Cardiac fibroblast (primary cell): ENCODE data around the gene ZNF503.

Experiments
- DNase-seq, 2 donors: peaks; one replicate each; pipeline versions ENCODE4 v3.0.0 to v3.0.0-alpha.2; 2010; ENCODE audit warnings: low read depth in 2 of 2
- H3K4me3 ChIP-seq, 2 donors: replicated peaks in 1 of 2; 1 replicate in 1 of 2; 2 replicates in 1 of 2; pipeline ENCODE4 v1.5.1; 2011; ENCODE audit warnings: low read depth in 2 of 2, low read length in 2 of 2, mild to moderate bottlenecking in 2 of 2, moderate library complexity in 1 of 2
- TF ChIP-seq, protein P1 (sequence below): IDR thresholded peaks from one replicate; pipeline ENCODE4 v1.5.1; 2011; ENCODE audit warnings: low read depth, mild to moderate bottlenecking, low read length, inconsistent platforms

ZNF503 gene

DNA sequence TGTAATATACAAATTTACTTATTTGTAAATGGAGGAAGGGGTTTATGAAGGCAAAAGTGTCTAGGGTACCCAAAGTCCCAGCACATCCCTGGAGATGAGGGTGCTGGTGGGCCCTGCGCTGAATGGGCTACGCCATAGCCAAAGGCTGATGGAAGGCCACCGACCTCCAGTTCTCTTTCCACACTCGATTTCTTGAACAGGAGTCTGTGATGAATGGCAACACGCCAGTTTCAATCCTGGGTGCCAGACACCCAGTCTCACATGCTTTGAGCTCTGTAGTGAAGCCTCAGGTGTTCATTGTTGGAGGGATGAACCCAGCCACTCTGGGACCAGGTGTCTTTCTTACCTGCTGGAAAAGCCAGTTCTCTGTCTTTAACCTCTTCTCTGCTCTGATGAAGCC is 30.6 kb upstream of the ZNF503 start:
- H3K4me3 ChIP-seq = no peak overlapping the region
- no peak for DNase-seq
- TF ChIP-seq, protein P1, sequence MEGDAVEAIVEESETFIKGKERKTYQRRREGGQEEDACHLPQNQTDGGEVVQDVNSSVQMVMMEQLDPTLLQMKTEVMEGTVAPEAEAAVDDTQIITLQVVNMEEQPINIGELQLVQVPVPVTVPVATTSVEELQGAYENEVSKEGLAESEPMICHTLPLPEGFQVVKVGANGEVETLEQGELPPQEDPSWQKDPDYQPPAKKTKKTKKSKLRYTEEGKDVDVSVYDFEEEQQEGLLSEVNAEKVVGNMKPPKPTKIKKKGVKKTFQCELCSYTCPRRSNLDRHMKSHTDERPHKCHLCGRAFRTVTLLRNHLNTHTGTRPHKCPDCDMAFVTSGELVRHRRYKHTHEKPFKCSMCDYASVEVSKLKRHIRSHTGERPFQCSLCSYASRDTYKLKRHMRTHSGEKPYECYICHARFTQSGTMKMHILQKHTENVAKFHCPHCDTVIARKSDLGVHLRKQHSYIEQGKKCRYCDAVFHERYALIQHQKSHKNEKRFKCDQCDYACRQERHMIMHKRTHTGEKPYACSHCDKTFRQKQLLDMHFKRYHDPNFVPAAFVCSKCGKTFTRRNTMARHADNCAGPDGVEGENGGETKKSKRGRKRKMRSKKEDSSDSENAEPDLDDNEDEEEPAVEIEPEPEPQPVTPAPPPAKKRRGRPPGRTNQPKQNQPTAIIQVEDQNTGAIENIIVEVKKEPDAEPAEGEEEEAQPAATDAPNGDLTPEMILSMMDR = no peak

DNA sequence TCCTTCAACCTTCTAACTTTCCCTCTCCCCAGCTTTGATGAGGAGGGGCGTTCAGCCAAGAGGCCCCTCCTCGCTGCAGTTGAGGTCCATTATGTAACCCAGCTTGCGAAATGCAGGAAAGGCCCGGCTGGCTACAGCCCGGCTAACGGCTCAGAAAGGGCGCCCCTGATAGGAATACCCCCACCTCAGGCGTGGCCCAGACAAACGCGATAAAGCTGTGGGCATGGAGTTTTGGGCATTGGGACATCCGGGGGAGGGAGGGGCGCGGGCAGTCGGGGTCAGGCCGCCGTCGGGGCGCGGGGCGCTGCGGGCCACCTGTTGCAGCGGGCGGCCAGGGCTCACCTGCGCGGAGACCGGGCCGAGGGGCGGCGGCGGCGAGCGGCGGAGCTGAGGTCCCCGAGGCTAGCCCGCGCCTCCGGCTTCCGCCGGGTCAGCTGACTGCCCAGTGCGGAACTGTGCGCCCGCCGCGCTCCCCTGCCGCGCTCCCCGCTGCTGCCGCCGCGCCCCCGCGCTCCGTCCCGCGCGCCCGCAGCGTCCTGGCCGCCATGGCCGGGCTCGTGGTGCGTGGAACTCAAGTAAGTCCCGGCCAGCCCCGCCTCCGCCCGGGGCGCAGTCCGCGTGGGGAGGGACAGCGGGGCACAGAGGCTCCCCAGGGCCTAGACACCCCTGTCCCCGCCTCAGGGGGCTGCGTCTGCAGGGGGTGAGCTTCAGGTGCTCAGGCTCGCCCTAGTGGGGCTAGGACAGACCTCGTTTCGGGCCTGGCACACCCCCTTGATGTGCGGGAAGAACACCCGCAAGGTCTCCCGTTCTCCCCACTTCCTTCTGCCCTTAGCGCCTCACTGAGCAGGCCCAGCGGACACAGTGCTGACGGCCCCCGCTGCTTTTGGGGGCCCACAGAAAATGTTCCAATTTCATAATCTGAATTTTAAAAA is 29.9 kb upstream of the ZNF503 start, which contains the start of gene LRMDA:
TSS of gene LRMDA (plus strand) at position 445 of the 932 bp plus-strand sequence.
- TF ChIP-seq, protein P1 = no peak
- peak; percentile 22 to 28 for DNase-seq
- H3K4me3 ChIP-seq = peak within 1 kb of the TSS; percentile 36 to 43

DNA sequence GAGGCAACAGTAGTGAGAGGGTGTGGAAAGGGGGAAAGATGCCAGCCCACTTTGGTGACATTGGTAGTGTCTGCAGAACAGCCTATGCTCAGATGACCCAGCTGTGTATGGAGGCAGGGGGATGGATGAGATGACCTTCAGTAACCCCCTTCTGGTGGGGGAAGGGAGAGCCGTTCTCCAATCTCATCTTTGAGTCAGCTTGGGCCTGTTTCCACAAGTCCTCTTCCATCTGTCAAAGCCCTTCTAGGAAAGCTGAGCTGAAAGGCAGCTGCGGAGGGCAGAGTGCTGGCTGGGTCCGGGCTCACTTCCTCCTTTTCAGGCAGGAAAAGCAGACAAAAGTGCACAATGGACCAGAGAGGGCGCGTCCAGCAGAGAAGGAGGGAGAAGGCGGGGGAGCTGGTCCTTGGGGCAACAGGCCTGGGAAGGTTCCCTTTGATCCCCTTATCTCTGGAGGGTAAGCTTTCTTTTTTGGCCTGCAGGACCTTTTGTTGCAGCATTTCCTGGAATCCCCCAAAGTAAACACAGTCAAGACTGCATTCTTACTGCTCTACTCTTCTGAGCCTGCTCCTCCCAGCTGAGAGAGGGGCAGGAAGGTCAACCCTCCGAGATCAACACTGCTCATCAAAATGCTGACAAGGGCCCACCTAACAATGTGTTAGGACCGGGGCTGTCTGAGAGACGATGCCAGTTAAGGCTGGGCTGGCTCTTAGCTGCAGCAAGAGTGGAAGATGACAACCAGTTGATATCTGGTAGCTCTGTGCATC is 28.6 kb upstream of the ZNF503 start:
- H3K4me3 ChIP-seq = no peak overlapping the region
- DNase-seq = peak; percentile 6 to 26
- TF ChIP-seq, protein P1 = no peak

DNA sequence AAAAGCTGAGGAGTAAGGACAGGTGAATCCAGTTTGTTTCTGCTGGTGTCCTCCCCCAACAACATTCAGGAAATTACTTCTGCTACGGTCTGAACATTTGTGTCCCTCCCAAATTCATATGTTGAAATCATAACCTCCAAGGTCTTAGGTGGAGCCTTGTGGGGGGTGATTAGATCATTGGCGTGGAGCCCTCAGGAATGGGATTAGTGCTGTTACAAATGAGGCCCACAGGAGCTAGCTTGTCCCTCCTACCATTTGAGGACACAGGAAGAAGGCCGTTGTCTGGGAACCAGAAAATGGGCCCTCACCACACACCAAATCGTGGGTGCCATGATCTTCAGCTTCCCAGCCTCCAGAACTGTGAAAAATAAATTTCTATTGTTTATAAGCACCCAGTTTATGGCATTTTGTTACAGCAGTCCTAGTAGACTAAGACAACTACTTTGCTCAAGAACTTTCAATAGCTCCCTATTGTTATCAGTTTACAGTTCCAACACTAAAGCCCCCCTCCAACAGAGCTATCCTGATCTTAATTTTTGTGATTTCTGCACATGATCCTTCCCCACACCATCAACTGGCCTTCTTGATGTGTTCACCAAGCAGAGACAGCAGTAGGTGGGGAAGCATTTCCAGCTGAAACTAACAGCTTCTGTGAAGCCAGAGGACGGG is 27.7 kb upstream of the ZNF503 start:
- DNase-seq = peak in 1 of 2 donors; percentile 13
- H3K4me3 ChIP-seq = no peak overlapping the region
- TF ChIP-seq, protein P1 = no peak

DNA sequence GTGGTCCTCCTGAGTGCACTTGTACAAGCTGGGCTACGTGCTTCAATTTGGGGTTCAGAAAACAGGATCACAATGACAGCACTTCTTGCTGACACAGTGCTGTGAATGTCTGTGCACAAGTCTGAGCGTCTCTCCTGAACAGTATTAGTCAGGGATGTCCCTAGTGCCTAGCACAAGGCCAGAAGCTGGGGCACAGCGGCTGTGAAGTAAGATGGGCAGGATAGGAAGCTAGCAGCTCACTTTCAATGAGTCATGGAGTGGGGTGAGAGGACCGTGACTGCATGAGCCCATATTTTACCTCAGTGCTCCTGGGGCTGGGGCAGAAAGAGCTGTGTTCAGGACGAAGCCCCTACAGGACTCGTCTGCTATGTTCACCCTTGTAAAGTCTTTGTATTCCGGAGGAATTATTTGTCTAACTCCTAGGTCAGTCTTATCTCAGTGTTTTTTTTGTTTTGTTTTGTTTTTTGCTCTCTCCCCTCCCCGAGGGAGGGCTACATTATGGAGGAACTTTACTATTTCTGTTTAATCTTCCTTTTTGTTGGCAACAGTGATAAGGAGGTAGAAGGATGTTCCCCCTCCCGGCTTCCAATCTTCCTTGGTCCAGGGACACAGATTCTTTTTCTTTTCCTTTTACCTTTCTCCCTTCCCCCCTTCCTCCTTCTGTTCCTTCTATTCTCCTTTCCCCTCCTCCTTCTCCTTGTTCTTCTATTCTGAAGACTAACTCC is 27.0 kb upstream of the ZNF503 start:
- H3K4me3 ChIP-seq = no peak overlapping the region
- TF ChIP-seq, protein P1 = no peak
- peak in 1 of 2 donors; percentile 63 for DNase-seq

DNA sequence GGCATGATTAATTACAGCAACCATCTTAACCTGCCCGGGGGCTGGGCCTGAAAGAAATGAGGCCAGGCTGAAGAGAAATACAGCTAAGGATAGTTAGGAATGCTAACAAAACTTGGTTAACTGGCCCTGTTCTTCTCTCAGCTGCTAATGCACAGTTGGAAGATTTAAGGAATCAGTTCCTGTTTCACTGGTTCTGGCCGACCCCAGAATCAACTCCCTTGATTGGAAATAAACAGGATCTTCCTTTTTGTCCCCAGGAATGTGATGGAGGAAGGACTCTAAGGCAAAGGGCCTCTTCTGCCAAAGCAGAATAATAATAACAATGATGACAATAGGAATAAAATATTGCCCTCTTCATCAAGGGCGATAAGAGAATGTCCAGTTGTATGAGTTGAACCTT is 26.4 kb upstream of the ZNF503 start:
- H3K4me3 ChIP-seq = no peak overlapping the region
- no peak for DNase-seq
- TF ChIP-seq, protein P1 = no peak
